AG04450 (cell line): Measurements from ENCODE around the gene AGAP3. TPM values are rescaled to one million over a fixed set of nuclear protein-coding genes. Genes with fewer than 3 reads are reported as not detected.

ENCODE experiments used
- CTCF ChIA-PET: fragments of 300-600, 350-600 bp; formaldehyde crosslinking; extraction: SDS; loops from one replicate; lab custom pipeline; 2022; ENCODE audit warnings: antibody characterized with exemption, inconsistent platforms; lab: Charles Lee
- POLR2A ChIA-PET: fragments of 350-600 bp; formaldehyde crosslinking; extraction: SDS; loops from one replicate; lab custom pipeline; 2021; ENCODE audit warnings: antibody characterized with exemption, inconsistent platforms; lab: Yijun Ruan, JAX
- DNase-seq: peaks from one replicate; pipeline ENCODE4 v3.0.0-alpha.2; 2011; ENCODE audit warnings: low read depth, low spot score
- H3K27ac ChIP-seq: one replicate; pipeline ENCODE4 v1.5.1; 2012; ENCODE audit warnings: low read depth, low read length, control low read depth
- H3K27me3 ChIP-seq: one replicate; pipeline ENCODE4 v1.6.0; 2012; ENCODE audit warnings: low read length; ENCODE audit not compliant: control insufficient read depth, insufficient read depth
- H3K4me3 ChIP-seq: 2 replicates; pipeline ENCODE4 v1.5.1; 2011; ENCODE audit warnings: mild to moderate bottlenecking, low read depth, low read length, control low read depth
- H3K9me3 ChIP-seq: 2 replicates; pipeline ENCODE4 v1.5.1; 2012; ENCODE audit warnings: low read length; ENCODE audit not compliant: control insufficient read depth, insufficient read depth
- CTCF ChIP-seq: IDR thresholded peaks from 2 replicates; pipeline ENCODE4 v1.5.1; 2011; ENCODE audit warnings: low read depth, low read length, control low read depth, inconsistent platforms
- polyA plus RNA-seq: library from polyadenylated mRNA; depleted of rRNA; stranded (reverse); fragments of >200 nt; gene quantifications from 2 replicates; pipeline ENCODE4 v1.2.3, GENCODE V29; 2011

The AGAP3 gene
- polyA plus RNA-seq, 1 experiment: 44.6 TPM

- H3K9me3 ChIP-seq: no peaks in the 10 kb centered on the region; the same call in 1 of the 2 replicates
- CTCF ChIA-PET: interaction anchor here (0.6 to 1.3 kb wide), 7 partner anchors 16 to 87 kb away, joined by 3 to 8 read pairs (median 3); no protein-coding TSS in a partner anchor
- H3K27me3 ChIP-seq: no peaks in the 10 kb centered on the region
- peak overlapping the region; percentile 21 for H3K27ac ChIP-seq
- DNase-seq: no peak
- H3K4me3 ChIP-seq: peak overlapping the region; percentile 76
- TF ChIP-seq CTCF: no peak
- POLR2A ChIA-PET: interaction anchor here (0.8 kb wide), 1 partner anchor 20 kb away, joined by 4 read pairs; the partner anchor contains the start of gene FASTK
Observed at GRCh38 chr7:151060416-151061212, 25.7 kb upstream of the AGAP3 start.

- ChIA-PET POLR2A (interaction anchor here (0.6 to 1.0 kb wide), 3 partner anchors 19 to 28 kb away, joined by 3 to 4 read pairs (median 4); partner anchors contain the start of gene FASTK), CTCF (interaction anchor here (0.6 to 0.7 kb wide), 4 partner anchors 15 to 88 kb away, joined by 3 to 8 read pairs (median 3); no protein-coding TSS in a partner anchor)
- no peak for TF ChIP-seq CTCF
- Histone ChIP-seq H3K4me3 (peak overlapping the region; percentile 76), H3K9me3 (no peaks in the 10 kb centered on the region; the same call in 1 of the 2 replicates), H3K27me3 (no peaks in the 10 kb centered on the region), H3K27ac (peak overlapping the region; percentile 52)
- no peak for DNase-seq
Observed at GRCh38 chr7:151061213-151062110, 24.8 kb upstream of the AGAP3 start.

- ChIA-PET CTCF (interaction anchor here (1.8 kb wide), 1 partner anchor 49 kb away, joined by 11 read pairs; no protein-coding TSS in a partner anchor), POLR2A (interaction anchor here (0.6 to 1.0 kb wide), 3 partner anchors 19 to 28 kb away, joined by 3 to 4 read pairs (median 4); partner anchors contain the start of gene FASTK)
- DNase-seq: no peak
- Histone ChIP-seq H3K9me3 (no peaks in the 10 kb centered on the region; the same call in 1 of the 2 replicates), H3K27ac (peak overlapping the region; percentile 52), H3K27me3 (no peaks in the 10 kb centered on the region), H3K4me3 (peak overlapping the region; percentile 22; the same call in 1 of the 2 replicates)
- no peak for TF ChIP-seq CTCF
Observed at GRCh38 chr7:151062111-151062398, 24.2 kb upstream of the AGAP3 start.

- CTCF ChIA-PET: interaction anchor here (0.7 to 1.8 kb wide), 5 partner anchors 14 to 100 kb away, joined by 3 to 11 read pairs (median 5); partner anchors contain the start of gene ASIC3
- POLR2A ChIA-PET: interaction anchor here (0.6 to 2.0 kb wide), 6 partner anchors 18 to 52 kb away, joined by 3 to 9 read pairs (median 4); partner anchors contain the start of genes ABCB8, AGAP3 and FASTK
- Histone ChIP-seq H3K4me3 (peak overlapping the region; percentile 27), H3K27ac (peak overlapping the region; percentile 77), H3K27me3 (no peaks in the 10 kb centered on the region), H3K9me3 (no peaks in the 10 kb centered on the region; the same call in 1 of the 2 replicates)
- no peak for TF ChIP-seq CTCF
- no peak for DNase-seq
Observed at GRCh38 chr7:151062399-151063211, 23.7 kb upstream of the AGAP3 start.
